Heart left ventricle (tissue), 13 donors: ENCODE measurements around the gene EHF.

Source experiments
- POLR2A ChIP-seq, 2 donors: fragments of 450-650 bp; IDR thresholded peaks; one replicate each; pipeline ENCODE4 v1.6.1; 2017; ENCODE audit warnings: antibody characterized with exemption in 2 of 2, mild to moderate bottlenecking in 2 of 2, moderate library complexity in 2 of 2
- TF ChIP-seq, protein P1 (sequence below), 12 donors: fragments of 200-600 bp; sonication (generic) in 4 of 12; IDR thresholded peaks; one replicate each; pipeline versions ENCODE4 v1.5.0 to v1.8.0; 2018 to 2022; ENCODE audit warnings: antibody characterized with exemption in 12 of 12, mild to moderate bottlenecking in 5 of 12
- donor health status: ischemic (EF 13 %, LVEDD 7.1; RV severe dilation, severe dysfunction).
- donor health status: DM: no; HTN: yes; CAD: no.
- donor health status: DM: no; HTN: no; CAD: no.
- donor health status: ischemic (EF 25% LVEDD 6.9; RV normal size, moderate dysfunction).
- donor health status: ischemic (EF 25% LVEDD 5.7; RV mildly dilated, moderate dysfunction).
- donor health status: ischemic (EF 35%, LVEDD 5.7; RV mildly dilated, moderate dysfunction).
- donor health status: nonischemic (EF 11% LVEDD 7.7; RV severe dilation, severe dysfunction).
- donor health status: DM: yes; HTN: yes; CAD: no.
- donor health status: PGD.
- donor health status: ischemic (EF 29% LVEDD 5.4; RV normal size, mild dysfunction).
- donor health status: nonischemic (EF 23%, LVEDD 6.1; RV moderate dilation, normal function).

- no peak for TF ChIP-seq POLR2A (IDR thresholded peaks at IDR 0.05)
- TF ChIP-seq, protein P1, sequence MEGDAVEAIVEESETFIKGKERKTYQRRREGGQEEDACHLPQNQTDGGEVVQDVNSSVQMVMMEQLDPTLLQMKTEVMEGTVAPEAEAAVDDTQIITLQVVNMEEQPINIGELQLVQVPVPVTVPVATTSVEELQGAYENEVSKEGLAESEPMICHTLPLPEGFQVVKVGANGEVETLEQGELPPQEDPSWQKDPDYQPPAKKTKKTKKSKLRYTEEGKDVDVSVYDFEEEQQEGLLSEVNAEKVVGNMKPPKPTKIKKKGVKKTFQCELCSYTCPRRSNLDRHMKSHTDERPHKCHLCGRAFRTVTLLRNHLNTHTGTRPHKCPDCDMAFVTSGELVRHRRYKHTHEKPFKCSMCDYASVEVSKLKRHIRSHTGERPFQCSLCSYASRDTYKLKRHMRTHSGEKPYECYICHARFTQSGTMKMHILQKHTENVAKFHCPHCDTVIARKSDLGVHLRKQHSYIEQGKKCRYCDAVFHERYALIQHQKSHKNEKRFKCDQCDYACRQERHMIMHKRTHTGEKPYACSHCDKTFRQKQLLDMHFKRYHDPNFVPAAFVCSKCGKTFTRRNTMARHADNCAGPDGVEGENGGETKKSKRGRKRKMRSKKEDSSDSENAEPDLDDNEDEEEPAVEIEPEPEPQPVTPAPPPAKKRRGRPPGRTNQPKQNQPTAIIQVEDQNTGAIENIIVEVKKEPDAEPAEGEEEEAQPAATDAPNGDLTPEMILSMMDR (IDR thresholded peaks at IDR 0.05), result no peak
Observed at GRCh38 chr11:34651551-34651950, 30.7 kb downstream of the EHF start.
